Cardiac fibroblast (primary cell): ENCODE measurements around the gene SPON2.

Source experiments
- DNase-seq, 2 donors: peaks; one replicate each; pipeline versions ENCODE4 v3.0.0 to v3.0.0-alpha.2; 2010; ENCODE audit warnings: low read depth in 2 of 2
- H3K4me3 ChIP-seq, 2 donors: replicated peaks in 1 of 2; 1 replicate in 1 of 2; 2 replicates in 1 of 2; pipeline ENCODE4 v1.5.1; 2011; ENCODE audit warnings: low read depth in 2 of 2, low read length in 2 of 2, mild to moderate bottlenecking in 2 of 2, moderate library complexity in 1 of 2
- TF ChIP-seq, protein P1 (sequence below): IDR thresholded peaks from one replicate; pipeline ENCODE4 v1.5.1; 2011; ENCODE audit warnings: low read depth, mild to moderate bottlenecking, low read length, inconsistent platforms

The SPON2 gene

DNA sequence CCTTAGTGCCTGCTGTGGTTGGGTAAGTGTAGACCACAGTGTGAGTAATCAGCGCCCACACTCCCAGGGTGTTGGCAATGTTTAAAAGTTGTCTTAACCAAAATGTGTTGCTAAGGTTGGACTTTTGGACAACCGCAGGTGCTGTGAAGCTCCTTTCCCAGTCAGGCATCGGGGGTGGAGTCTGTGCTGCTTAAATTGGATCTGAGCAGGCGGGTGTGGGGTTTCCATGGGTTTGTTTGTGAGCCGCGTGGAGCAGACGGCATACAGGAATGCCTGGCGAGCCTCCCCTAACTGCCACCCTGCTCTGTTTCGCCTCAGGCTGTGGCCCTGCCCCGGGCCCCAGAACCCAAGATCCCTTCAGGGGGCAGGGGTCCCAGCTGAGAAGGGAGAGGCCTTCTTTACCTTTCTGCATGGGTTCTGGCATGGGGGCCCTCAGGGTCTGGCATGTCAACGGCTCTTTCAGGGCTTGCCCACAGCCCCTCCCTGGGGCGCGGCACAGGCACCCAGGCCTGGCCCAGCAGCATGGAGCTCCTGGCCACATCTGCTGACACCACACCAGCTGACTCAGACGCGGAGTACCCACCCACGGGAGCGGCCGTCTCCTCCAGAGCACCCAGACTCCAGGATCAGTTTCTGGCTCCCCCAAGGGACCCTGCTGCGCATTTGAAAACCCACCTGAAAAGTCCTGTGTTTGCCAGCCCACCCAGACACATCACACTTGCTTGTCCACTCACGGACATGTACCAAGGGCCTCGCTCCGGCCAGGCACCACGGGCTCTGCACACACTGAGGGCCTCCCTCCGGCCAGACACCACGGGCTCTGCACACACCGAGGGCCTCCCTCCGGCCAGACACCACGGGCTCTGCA, 5.1 kb upstream of the SPON2 start:
- TF ChIP-seq, protein P1, sequence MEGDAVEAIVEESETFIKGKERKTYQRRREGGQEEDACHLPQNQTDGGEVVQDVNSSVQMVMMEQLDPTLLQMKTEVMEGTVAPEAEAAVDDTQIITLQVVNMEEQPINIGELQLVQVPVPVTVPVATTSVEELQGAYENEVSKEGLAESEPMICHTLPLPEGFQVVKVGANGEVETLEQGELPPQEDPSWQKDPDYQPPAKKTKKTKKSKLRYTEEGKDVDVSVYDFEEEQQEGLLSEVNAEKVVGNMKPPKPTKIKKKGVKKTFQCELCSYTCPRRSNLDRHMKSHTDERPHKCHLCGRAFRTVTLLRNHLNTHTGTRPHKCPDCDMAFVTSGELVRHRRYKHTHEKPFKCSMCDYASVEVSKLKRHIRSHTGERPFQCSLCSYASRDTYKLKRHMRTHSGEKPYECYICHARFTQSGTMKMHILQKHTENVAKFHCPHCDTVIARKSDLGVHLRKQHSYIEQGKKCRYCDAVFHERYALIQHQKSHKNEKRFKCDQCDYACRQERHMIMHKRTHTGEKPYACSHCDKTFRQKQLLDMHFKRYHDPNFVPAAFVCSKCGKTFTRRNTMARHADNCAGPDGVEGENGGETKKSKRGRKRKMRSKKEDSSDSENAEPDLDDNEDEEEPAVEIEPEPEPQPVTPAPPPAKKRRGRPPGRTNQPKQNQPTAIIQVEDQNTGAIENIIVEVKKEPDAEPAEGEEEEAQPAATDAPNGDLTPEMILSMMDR: no peak
- DNase-seq: no peak
- no peak overlapping the region for H3K4me3 ChIP-seq

DNA sequence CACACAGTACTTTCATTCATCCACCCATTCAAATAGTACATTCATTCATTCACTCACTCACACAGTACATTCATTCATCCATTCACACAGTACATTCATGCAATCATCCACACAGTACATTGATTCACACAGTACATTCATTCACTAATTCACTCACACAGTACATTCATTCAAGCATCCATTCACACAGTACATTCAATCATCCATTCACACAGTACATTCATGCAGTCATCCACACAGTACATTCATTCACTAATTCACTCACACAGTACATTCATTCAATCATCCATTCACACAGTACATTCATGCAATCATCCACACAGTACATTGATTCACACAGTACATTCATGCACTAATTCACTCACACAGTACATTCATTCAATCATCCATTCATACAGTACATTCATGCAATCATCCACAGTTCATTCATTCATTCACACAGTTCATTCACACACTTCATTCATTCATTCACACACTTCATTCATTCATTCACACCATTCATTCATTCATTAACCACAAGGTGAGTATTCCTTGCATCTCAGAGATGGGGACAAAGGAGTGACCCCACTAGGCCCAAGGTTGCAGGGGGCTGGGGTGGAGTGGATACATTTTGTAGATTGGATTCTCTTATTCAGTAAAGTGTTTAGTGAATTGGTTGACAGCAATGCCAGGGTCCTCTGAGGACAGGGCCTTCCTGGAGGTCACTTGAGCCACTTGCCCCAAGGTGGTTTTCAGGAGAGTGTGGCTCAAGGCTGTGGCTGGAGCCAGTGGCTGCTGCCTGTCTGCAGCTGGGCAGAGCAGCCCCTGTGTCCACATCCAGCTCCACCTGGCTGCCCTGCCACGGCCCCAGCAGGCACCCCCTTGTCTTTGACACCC, 4.3 kb upstream of the SPON2 start:
- no peak for DNase-seq
- TF ChIP-seq, protein P1: no peak
- H3K4me3 ChIP-seq: no peak overlapping the region

DNA sequence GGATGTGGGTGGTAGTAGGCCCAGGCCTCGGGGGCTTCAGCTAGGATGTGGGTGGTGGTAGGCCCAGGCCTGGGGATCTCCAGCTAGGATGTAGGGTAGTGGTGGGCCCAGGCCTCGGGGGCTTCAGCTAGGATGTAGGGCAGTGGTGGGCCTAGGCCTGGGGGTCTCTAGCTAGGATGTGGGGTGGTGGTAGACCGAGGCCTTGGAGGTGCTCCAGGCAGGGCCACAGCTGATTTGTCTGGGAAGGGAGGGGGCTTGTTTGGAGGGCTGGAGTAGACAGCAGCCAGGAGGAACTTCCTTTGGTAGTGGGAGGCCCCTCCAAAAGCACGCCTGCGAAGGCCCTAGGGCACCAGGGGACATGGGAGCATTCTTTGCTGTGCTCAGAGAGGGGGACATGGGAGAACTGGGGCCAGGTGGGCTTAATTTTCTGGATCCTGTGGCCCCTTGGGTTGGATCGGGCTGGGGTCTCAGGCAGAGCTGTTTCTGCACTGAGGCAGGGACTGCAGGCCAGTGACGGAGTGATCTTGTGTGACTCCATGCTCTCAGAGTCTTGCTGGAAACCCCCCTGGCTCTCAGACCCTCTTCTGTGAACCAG, 3.3 kb upstream of the SPON2 start:
- no peak overlapping the region for H3K4me3 ChIP-seq
- TF ChIP-seq, protein P1: no peak

DNA sequence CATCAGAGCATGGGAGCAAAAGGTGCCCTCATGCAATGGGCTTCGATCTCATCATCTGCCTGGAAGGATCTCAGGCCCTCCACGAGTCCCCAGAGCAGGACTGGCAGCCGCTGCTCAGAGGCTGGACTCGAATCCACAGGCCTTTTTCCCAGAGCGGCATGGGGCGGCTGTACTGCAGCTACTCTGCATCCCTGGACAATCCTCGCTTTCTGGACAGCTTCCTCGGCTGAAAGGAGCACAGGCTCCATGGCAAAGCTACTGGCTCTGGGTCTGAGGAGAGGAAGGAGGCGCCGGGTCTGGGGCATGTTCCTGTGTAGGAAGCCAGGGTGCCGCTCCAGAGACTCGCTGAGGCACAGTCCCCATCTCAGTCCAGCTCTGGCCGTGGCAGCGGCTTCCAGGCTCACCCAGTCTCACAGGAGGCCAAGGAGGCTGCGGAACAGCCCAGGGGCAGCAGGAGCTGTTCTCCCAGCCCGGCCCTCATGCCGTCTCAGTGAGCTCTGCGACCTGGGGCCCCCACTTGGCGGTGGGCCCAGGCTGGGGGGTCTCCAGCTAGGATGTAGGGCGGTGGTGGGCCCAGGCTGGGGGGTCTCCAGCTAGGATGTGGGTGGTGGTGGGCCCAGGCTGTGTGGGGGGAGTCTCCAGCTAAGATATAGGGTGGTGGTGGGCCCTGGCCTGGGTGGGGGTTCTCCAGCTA, 2.7 kb upstream of the SPON2 start:
- no peak for DNase-seq
- TF ChIP-seq, protein P1: no peak
- no peak overlapping the region for H3K4me3 ChIP-seq

More for the DNA sequence above, 3.3 kb upstream of the SPON2 start:
- no peak for DNase-seq

DNA sequence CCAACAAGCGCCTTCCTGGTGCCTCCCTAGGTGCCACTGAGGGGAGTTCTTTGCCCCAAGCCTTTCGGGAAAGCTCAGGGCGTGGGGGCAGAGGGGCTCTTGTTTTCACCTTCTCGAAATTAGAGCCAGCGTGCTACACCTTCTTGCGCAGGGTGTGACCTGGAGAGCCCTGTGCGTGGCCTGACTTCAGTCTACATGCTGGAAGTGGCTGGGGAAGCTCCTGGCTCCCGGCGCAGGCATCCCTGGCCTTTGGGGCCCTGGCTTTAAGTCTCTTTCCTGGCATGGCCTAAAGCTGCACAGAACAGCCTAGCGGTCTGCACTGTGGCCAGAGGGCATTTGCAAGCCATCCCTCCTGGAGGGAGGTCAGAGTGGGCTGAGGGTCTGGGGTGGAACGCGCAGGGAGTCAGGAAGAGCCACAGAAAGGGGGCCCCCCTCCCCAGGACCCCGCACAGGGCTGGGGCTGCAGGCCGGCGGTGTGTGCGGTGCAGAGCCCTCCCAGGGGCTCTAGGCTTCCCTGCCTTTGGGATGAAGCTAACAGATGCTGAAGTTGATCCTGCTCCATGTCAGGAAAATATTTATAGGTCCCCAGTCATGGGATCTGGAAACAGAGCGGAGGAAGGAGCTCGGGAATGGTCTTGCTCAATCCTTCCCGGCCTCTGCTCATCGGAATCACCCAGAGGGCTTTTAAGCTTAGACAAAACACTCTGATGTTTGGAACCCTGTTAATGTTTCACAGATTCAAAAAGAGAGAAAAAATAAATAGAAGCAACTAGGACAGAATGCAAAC, 781 bp upstream of the SPON2 start:
- DNase-seq: peak in 1 of 2 donors; percentile 74
- TF ChIP-seq, protein P1: no peak
- no peak overlapping the region for H3K4me3 ChIP-seq
